WTC11 (cell line): ENCODE measurements around the gene ATL1. TPM values are rescaled to one million over a fixed set of nuclear protein-coding genes. Genes with fewer than 3 reads are reported as not detected.
"Not testable (repeated sequence)": the region's sequence is repeated elsewhere in the genome, so short reads cannot be mapped to it uniquely, and the experiment has no call there.

Experiments used
- ATAC-seq: fragments of 200-7000 bp; cut with Tn5 transposase; 2 replicates; pipeline ENCODE4 v1.10.0; 2021; ENCODE audit warnings: mild to moderate bottlenecking, moderate library complexity
- CTCF ChIA-PET: fragments of 300-600 bp; sonication (Branson Sonifier 250); formaldehyde crosslinking; loops from one replicate; lab custom pipeline; 2021; ENCODE audit warnings: antibody characterized with exemption; lab: Charles Lee
- POLR2A ChIA-PET: fragments of 350-600 bp; sonication (Branson Sonifier 250); formaldehyde crosslinking; loops from one replicate; lab custom pipeline; 2021; ENCODE audit warnings: antibody characterized with exemption; lab: Charles Lee
- DNase-seq: peaks from one replicate; pipeline ENCODE4 v3.0.0; 2021; ENCODE audit warnings: low spot score
- H3K27ac Mint-ChIP-seq: 2 replicates; pipeline ENCODE4 v1.8.0; 2021; ENCODE audit warnings: mixed read lengths
- H3K27me3 Mint-ChIP-seq: 2 replicates; pipeline ENCODE4 v1.8.0; 2021; ENCODE audit warnings: low read depth, mild to moderate bottlenecking, moderate library complexity, mixed read lengths
- H3K36me3 Mint-ChIP-seq: 2 replicates; pipeline ENCODE4 v1.8.0; 2021; ENCODE audit warnings: mixed read lengths
- H3K4me1 Mint-ChIP-seq: 2 replicates; pipeline ENCODE4 v1.8.0; 2022; ENCODE audit warnings: mixed read lengths
- H3K4me3 Mint-ChIP-seq: 2 replicates; pipeline ENCODE4 v1.8.0; 2021; ENCODE audit warnings: mild to moderate bottlenecking, moderate library complexity, mixed read lengths
- H3K9me3 Mint-ChIP-seq: 2 replicates; pipeline ENCODE4 v1.8.0; 2021; ENCODE audit warnings: mixed read lengths
- ATF2 ChIP-seq: sonication (generic); formaldehyde crosslinking; IDR thresholded peaks from 2 replicates; pipeline ENCODE4 v1.8.1; 2022; ENCODE audit warnings: low read depth, missing genetic modification reagents, borderline replicate concordance
- GABPB1 ChIP-seq: sonication (generic); formaldehyde crosslinking; IDR thresholded peaks from 2 replicates; pipeline ENCODE4 v1.8.1; 2023; ENCODE audit warnings: mild to moderate bottlenecking, missing genetic modification reagents
- GRHL2 ChIP-seq: fragments of 250-450 bp; sonication (Bioruptor Pico); IDR thresholded peaks from 2 replicates; pipeline ENCODE4 v1.8.0; 2022; ENCODE audit warnings: mild to moderate bottlenecking, moderate library complexity; ENCODE audit not compliant: insufficient replicate concordance, severe bottlenecking
- IRF2 ChIP-seq: sonication (generic); formaldehyde crosslinking; IDR thresholded peaks from 2 replicates; pipeline ENCODE4 v1.8.0; 2022; ENCODE audit warnings: low read depth, missing genetic modification reagents, borderline replicate concordance
- NFYB ChIP-seq: sonication (generic); formaldehyde crosslinking; conservative IDR thresholded peaks from 2 replicates; pipeline ENCODE4 v1.8.0; 2022; ENCODE audit warnings: low read depth, missing genetic modification reagents
- NR3C1 ChIP-seq: sonication (generic); formaldehyde crosslinking; conservative IDR thresholded peaks from 2 replicates; pipeline ENCODE4 v1.8.1; 2023; ENCODE audit warnings: low read depth, mild to moderate bottlenecking, missing genetic modification reagents
- OVOL2 ChIP-seq: fragments of 250-450 bp; sonication (Bioruptor Pico); IDR thresholded peaks from 2 replicates; pipeline ENCODE4 v1.9.0; 2021; ENCODE audit warnings: mild to moderate bottlenecking, borderline replicate concordance
- PREB ChIP-seq: sonication (generic); formaldehyde crosslinking; IDR thresholded peaks from 2 replicates; pipeline ENCODE4 v1.8.1; 2022; ENCODE audit warnings: mild to moderate bottlenecking, missing genetic modification reagents, moderate library complexity, borderline replicate concordance
- RORB ChIP-seq: fragments of 250-450 bp; sonication (Bioruptor Pico); IDR thresholded peaks from 2 replicates; pipeline ENCODE4 v1.9.0; 2021; ENCODE audit warnings: mild to moderate bottlenecking
- SMAD3 ChIP-seq: sonication (generic); formaldehyde crosslinking; IDR thresholded peaks from 2 replicates; pipeline ENCODE4 v1.8.0; 2022; ENCODE audit warnings: missing genetic modification reagents, mild to moderate bottlenecking, borderline replicate concordance
- SMAD4 ChIP-seq: sonication (generic); formaldehyde crosslinking; IDR thresholded peaks from 2 replicates; pipeline ENCODE4 v1.8.0; 2022; ENCODE audit warnings: mild to moderate bottlenecking, missing genetic modification reagents
- USF2 ChIP-seq: sonication (generic); formaldehyde crosslinking; IDR thresholded peaks from 2 replicates; pipeline ENCODE4 v1.8.1; 2023; ENCODE audit warnings: mild to moderate bottlenecking, missing genetic modification reagents, moderate library complexity
- ZBTB43 ChIP-seq: sonication (generic); formaldehyde crosslinking; IDR thresholded peaks from 2 replicates; pipeline ENCODE4 v1.8.1; 2023; ENCODE audit warnings: mild to moderate bottlenecking, missing genetic modification reagents
- ZNF121 ChIP-seq: sonication (generic); formaldehyde crosslinking; IDR thresholded peaks from 2 replicates; pipeline ENCODE4 v1.8.0; 2023; ENCODE audit warnings: missing genetic modification reagents
- ZNF396 ChIP-seq: fragments of 250-450 bp; sonication (Bioruptor Pico); IDR thresholded peaks from 2 replicates; pipeline ENCODE4 v1.8.0; 2021; ENCODE audit warnings: mild to moderate bottlenecking, moderate library complexity, borderline replicate concordance
- total RNA-seq: library from RNA; stranded (reverse); gene quantifications from 3 replicates; pipeline ENCODE4 v1.2.3, GENCODE V29; 2021

The ATL1 gene
- total RNA-seq, 1 experiment from 2014 or later: 3.7 TPM

- Mint-ChIP-seq H3K36me3 (peaks cover 43% of the 10 kb centered on the region), H3K4me1 (peaks cover 63% of the 10 kb centered on the region), H3K9me3 (peaks cover 4% of the 10 kb centered on the region), H3K27ac (peak overlapping the region; percentile 94), H3K4me3 (peak overlapping the region; percentile 59; the same call in 1 of the 2 replicates), H3K27me3 (no peaks in the 10 kb centered on the region)
- no peak for DNase-seq
- ChIA-PET POLR2A (interaction anchor here (0.8 kb wide), 1 partner anchor 9 kb away, joined by 5 read pairs; the partner anchor contains the start of gene SAV1), CTCF (interaction anchor here (1.5 kb wide), 1 partner anchor 10 kb away, joined by 4 read pairs; no protein-coding TSS in a partner anchor)
- TF ChIP-seq ZNF121 (CRISPR knock-in tag) (peak; percentile 89; the same call in 1 of the 2 replicates), NFYB (CRISPR knock-in tag) (no peak)
- no peak for ATAC-seq
Observed at GRCh38 chr14:50659327-50659974, 99.5 kb downstream of the ATL1 start.

GRCh38 chr14:50664579-50664978, 104.6 kb downstream of the ATL1 start:
- H3K4me3 Mint-ChIP-seq, DNase-seq, H3K27me3 Mint-ChIP-seq, H3K9me3 Mint-ChIP-seq, POLR2A ChIA-PET, ATAC-seq, H3K27ac Mint-ChIP-seq, CTCF ChIA-PET: not testable (repeated sequence)
- Mint-ChIP-seq H3K36me3 (peaks cover 50% of the 10 kb centered on the region), H3K4me1 (peaks cover 41% of the 10 kb centered on the region)

GRCh38 chr14:50665300-50665699, 105.4 kb downstream of the ATL1 start:
- Mint-ChIP-seq H3K4me3 (peak overlapping the region; percentile 35), H3K4me1 (peaks cover 34% of the 10 kb centered on the region), H3K27ac (peak overlapping the region; percentile 31; the same call in 1 of the 2 replicates), H3K36me3 (peaks cover 44% of the 10 kb centered on the region)
- POLR2A ChIA-PET, CTCF ChIA-PET, H3K27me3 Mint-ChIP-seq, ATAC-seq, DNase-seq, H3K9me3 Mint-ChIP-seq: not testable (repeated sequence)

- peaks cover 28% of the 10 kb centered on the region for H3K36me3 Mint-ChIP-seq
- peak overlapping the region; percentile 98 for H3K27ac Mint-ChIP-seq
- H3K4me1 Mint-ChIP-seq: peaks cover 23% of the 10 kb centered on the region
- H3K4me3 Mint-ChIP-seq: no peak overlapping the region; the same call in 1 of the 2 replicates
- CTCF ChIA-PET: interaction anchor here (0.8 to 1.3 kb wide), 2 partner anchors 47 to 101 kb away, joined by 3 to 4 read pairs; no protein-coding TSS in a partner anchor
- no peak for TF ChIP-seq IRF2 (CRISPR knock-in tag)
- TF ChIP-seq GRHL2: no peak
- TF ChIP-seq OVOL2 (CRISPR knock-in tag): no peak
- TF ChIP-seq USF2 (CRISPR knock-in tag): no peak
- no peak for TF ChIP-seq ZNF396
- no peak for TF ChIP-seq RORB (CRISPR knock-in tag)
- no peak for TF ChIP-seq SMAD3 (CRISPR knock-in tag)
- TF ChIP-seq NR3C1 (CRISPR knock-in tag): no peak
- no peak for TF ChIP-seq ATF2 (CRISPR knock-in tag)
- TF ChIP-seq ZNF121 (CRISPR knock-in tag): no peak
- no peak for TF ChIP-seq PREB (CRISPR knock-in tag)
- no peak for TF ChIP-seq ZBTB43 (CRISPR knock-in tag)
- TF ChIP-seq GABPB1 (CRISPR knock-in tag): no peak
- no peak for TF ChIP-seq SMAD4 (CRISPR knock-in tag)
- DNase-seq (no peak), ATAC-seq (peak; percentile 29)
- peaks cover 4% of the 10 kb centered on the region for H3K9me3 Mint-ChIP-seq
- H3K27me3 Mint-ChIP-seq: no peaks in the 10 kb centered on the region
- POLR2A ChIA-PET: no interaction called here
Observed at GRCh38 chr14:50666772-50667683, 107.1 kb downstream of the ATL1 start.
